K562 (cell line): ENCODE measurements around the gene ATP9B. TPM values are rescaled to one million over a fixed set of nuclear protein-coding genes. Genes with fewer than 3 reads are reported as not detected.

Experiments
- ATAC-seq: fragments of 200-7000 bp; cut with Tn5 transposase; 3 replicates; pipeline ENCODE4 v1.9.1; 2020; ENCODE audit warnings: moderate library complexity
- BruUV-seq: library from RNA; stranded (reverse); fragments of 400-500 nt; replicated peaks from 2 replicates; lab custom pipeline; 2021; lab: Mats Ljungman, UMichigan
- CTCF ChIA-PET: fragments of 300-600 bp; formaldehyde crosslinking; extraction: SDS; loops from one replicate; lab custom pipeline; 2021; ENCODE audit warnings: low intra/inter-chr PET ratio; lab: Yijun Ruan, JAX
- POLR2A ChIA-PET: fragments of 300-600, 350-650 bp; sonication (Branson Sonifier 250); formaldehyde crosslinking; extraction: SDS; loops from one replicate; lab custom pipeline; 2021; ENCODE audit warnings: antibody characterized with exemption, inconsistent platforms; lab: Yijun Ruan, JAX
- DNase-seq, 4 experiments: peaks; one replicate each; pipeline versions ENCODE4 v3.0.0 to v3.0.0-alpha.2; 2011 to 2018; ENCODE audit warnings: low spot score in 3 of 4, mixed read lengths in 3 of 4; ENCODE audit errors: extremely low read depth in 1 of 4
- FAIRE-seq: peaks from 2 replicates; lab custom pipeline; 2011; peaks lifted over from hg19 to GRCh38; lab: Jason Lieb, UNC
- H2AFZ ChIP-seq: 2 replicates; pipeline ENCODE4 v1.6.0; 2011; ENCODE audit warnings: low read depth, low read length, control low read depth, inconsistent platforms
- H3K27ac ChIP-seq: fragments of 200-600 bp; 3 replicates; pipeline ENCODE4 v1.8.0; 2011; ENCODE audit warnings: low read depth, mild to moderate bottlenecking, control low read depth, inconsistent platforms, low read length, moderate library complexity, mixed read lengths; ENCODE audit errors: extremely low read depth
- H3K27me3 ChIP-seq, 2 experiments: fragments of 300-600 bp in 1 of 2; 2 replicates in 1 of 2; 3 replicates in 1 of 2; pipeline versions ENCODE4 v1.6.0 to v1.8.0; 2011; ENCODE audit warnings: inconsistent platforms in 2 of 2, low read length in 2 of 2, mild to moderate bottlenecking in 1 of 2, mixed read lengths in 1 of 2, moderate library complexity in 1 of 2; ENCODE audit not compliant: control insufficient read depth in 2 of 2, insufficient read depth in 2 of 2
- H3K36me3 ChIP-seq: fragments of 300-600 bp; 3 replicates; pipeline ENCODE4 v1.8.0; 2011; ENCODE audit warnings: mild to moderate bottlenecking, low read length, inconsistent platforms; ENCODE audit not compliant: control insufficient read depth, insufficient read depth
- H3K4me1 ChIP-seq, 2 experiments: fragments of 200-600 bp in 1 of 2; replicated peaks in 1 of 2; 2 replicates in 1 of 2; 3 replicates in 1 of 2; pipeline versions ENCODE4 v1.5.1 to v1.8.0; 2011; ENCODE audit warnings: inconsistent platforms in 2 of 2, low read length in 2 of 2, mild to moderate bottlenecking in 1 of 2, mixed read lengths in 1 of 2, moderate library complexity in 1 of 2; ENCODE audit not compliant: control insufficient read depth in 2 of 2, insufficient read depth in 2 of 2
- H3K4me2 ChIP-seq: 2 replicates; pipeline ENCODE4 v1.6.1; 2011; ENCODE audit warnings: low read length, control low read depth, inconsistent platforms, mixed read lengths; ENCODE audit not compliant: insufficient read depth
- H3K4me3 ChIP-seq: fragments of 200-600 bp; sonication (generic), shearing (Covaris generic); 2 replicates; pipeline ENCODE4 v1.5.1; 2016; ENCODE audit warnings: control low read depth, inconsistent platforms
- H3K79me2 ChIP-seq: fragments of 200-600 bp; 3 replicates; pipeline ENCODE4 v1.8.0; 2011; ENCODE audit warnings: low read length, inconsistent platforms; ENCODE audit not compliant: control insufficient read depth, insufficient read depth
- H3K9ac ChIP-seq, 2 experiments: 2 replicates each; pipeline versions ENCODE4 v1.6.0 to v1.6.1; 2011; ENCODE audit warnings: low read depth in 2 of 2, low read length in 2 of 2, control low read depth in 1 of 2, inconsistent platforms in 1 of 2, mild to moderate bottlenecking in 1 of 2, mixed read lengths in 1 of 2; ENCODE audit not compliant: insufficient read depth in 1 of 2
- H3K9me1 ChIP-seq: one replicate; pipeline ENCODE4 v1.6.0; 2011; ENCODE audit warnings: inconsistent platforms, mild to moderate bottlenecking, low read length, moderate library complexity; ENCODE audit not compliant: control insufficient read depth, insufficient read depth
- H3K9me3 ChIP-seq: replicated peaks from 2 replicates; pipeline ENCODE4 v1.5.1; 2011; ENCODE audit warnings: low read depth, low read length, inconsistent platforms; ENCODE audit not compliant: control insufficient read depth, insufficient read depth
- H4K20me1 ChIP-seq: replicated peaks from 2 replicates; pipeline ENCODE4 v1.6.1; 2011; ENCODE audit warnings: low read length, inconsistent platforms, mixed read lengths; ENCODE audit not compliant: control insufficient read depth, insufficient read depth
- ARID3B ChIP-seq: fragments of 250-450 bp; sonication (Bioruptor Pico); IDR thresholded peaks from 2 replicates; pipeline ENCODE4 v1.4.0; 2020; ENCODE audit warnings: borderline replicate concordance
- ETS2 ChIP-seq: IDR thresholded peaks from 2 replicates; pipeline ENCODE4 v1.6.1; 2016; ENCODE audit warnings: borderline replicate concordance, missing genetic modification characterization, mild to moderate bottlenecking, moderate library complexity, missing compliant biosample characterization; ENCODE audit not compliant: poor library complexity, severe bottlenecking
- FOXP1 ChIP-seq: sonication (generic); formaldehyde crosslinking; IDR thresholded peaks from 2 replicates; pipeline ENCODE4 v1.8.0; 2022; ENCODE audit warnings: mild to moderate bottlenecking, missing genetic modification reagents
- GTF2F1 ChIP-seq: IDR thresholded peaks from 2 replicates; pipeline ENCODE4 v1.6.1; 2011; ENCODE audit warnings: low read depth, low read length, improper control_type of control experiment
- HIVEP1 ChIP-seq: fragments of 250-450 bp; sonication (Bioruptor Pico); IDR thresholded peaks from 2 replicates; pipeline ENCODE4 v1.4.0; 2020; ENCODE audit warnings: mild to moderate bottlenecking
- KLF13 ChIP-seq: fragments of 450-650 bp; IDR thresholded peaks from 2 replicates; pipeline ENCODE4 v1.6.1; 2016; ENCODE audit warnings: missing genetic modification characterization, low read depth, mild to moderate bottlenecking, missing compliant biosample characterization, moderate library complexity, borderline replicate concordance
- NCOR1 ChIP-seq: fragments of 450-650 bp; IDR thresholded peaks from 2 replicates; pipeline ENCODE4 v1.6.1; 2016; ENCODE audit warnings: mild to moderate bottlenecking, moderate library complexity
- POLR2B ChIP-seq: fragments of 450-650 bp; IDR thresholded peaks from 2 replicates; pipeline ENCODE4 v1.6.1; 2018; ENCODE audit warnings: low read depth; ENCODE audit not compliant: partially characterized antibody
- SAP30 ChIP-seq: fragments of 200-600 bp; sonication (generic); IDR thresholded peaks from 2 replicates; pipeline ENCODE4 v1.6.1; 2012; ENCODE audit warnings: borderline replicate concordance, low read depth, mild to moderate bottlenecking, moderate library complexity, low read length, control low read depth, inconsistent platforms; ENCODE audit not compliant: insufficient read depth, poor library complexity, severe bottlenecking
- SIN3B ChIP-seq: fragments of 450-650 bp; IDR thresholded peaks from 2 replicates; pipeline ENCODE4 v1.6.1; 2017; ENCODE audit warnings: low read depth, mild to moderate bottlenecking, moderate library complexity
- SP2 ChIP-seq: IDR thresholded peaks from 2 replicates; pipeline ENCODE4 v1.6.1; 2011; ENCODE audit warnings: mild to moderate bottlenecking, low read depth, low read length, moderate library complexity; ENCODE audit not compliant: poor library complexity, severe bottlenecking; ENCODE audit errors: extremely low read depth
- SPI1 ChIP-seq: IDR thresholded peaks from 2 replicates; pipeline ENCODE4 v1.6.1; 2011; ENCODE audit warnings: low read depth, low read length, control low read depth, borderline replicate concordance
- SRF ChIP-seq, 2 experiments: fragments of 250-450, 450-650 bp in 1 of 2; sonication (Bioruptor Pico) in 1 of 2; sonication (generic) in 1 of 2; formaldehyde crosslinking; IDR thresholded peaks; 2 replicates each; pipeline versions ENCODE4 v1.5.0 to v1.5.1; 2020 to 2022; ENCODE audit warnings: mild to moderate bottlenecking in 1 of 2, missing genetic modification reagents in 1 of 2
- YBX1 ChIP-seq: fragments of 450-650 bp; IDR thresholded peaks from 2 replicates; pipeline ENCODE4 v1.7.1; 2016; ENCODE audit warnings: mild to moderate bottlenecking
- ZNF277 ChIP-seq: fragments of 250-450 bp; sonication (Bioruptor Pico); IDR thresholded peaks from 2 replicates; pipeline ENCODE4 v1.8.0; 2022; ENCODE audit warnings: inconsistent platforms, mild to moderate bottlenecking, moderate library complexity, borderline replicate concordance
- ZNF512 ChIP-seq: IDR thresholded peaks from 2 replicates; pipeline ENCODE4 v1.6.1; 2016; ENCODE audit warnings: missing genetic modification characterization, missing compliant biosample characterization
- WGBS: fragments of 100-300 bp; shearing (Covaris generic); methylation state at CpG from one replicate; pipeline ENCODE4 v1.1.6; 2016; ENCODE audit warnings: low coverage, mixed read lengths; ENCODE audit not compliant: insufficient coverage; ENCODE audit errors: missing lambda C conversion rate; 5-methylcytosine and 5-hydroxymethylcytosine counted together
- in situ Hi-C: fragments of 300-500 bp; cut with MboI; formaldehyde crosslinking; loops from 4 replicates; pipeline ENCODE4 v1.15.0; 2018; ENCODE audit warnings: inconsistent platforms, mixed read lengths
- intact Hi-C: fragments of 100-400 bp; cut with micrococcal nuclease; formaldehyde crosslinking; loops from 2 replicates; pipeline ENCODE4 v1.14.2; 2022
- polyA plus RNA-seq, 8 experiments: library from polyadenylated mRNA; depleted of rRNA in 4 of 8; stranded (reverse) in 5 of 8; unstranded in 3 of 8; fragments of >200 nt; fragmentation: Nextera tagmentation in 2 of 8; fragmentation: Illumina TruSeq in 1 of 8; extraction: Ambion mirVana in 2 of 8; extraction: Trizol in 1 of 8; gene quantifications; 2 replicates each; pipeline versions ENCODE4 v1.2.1 to v1.2.3, GENCODE V29; 2011 to 2014; ENCODE audit warnings: inconsistent platforms in 1 of 8, missing spikeins in 1 of 8
- total RNA-seq, 7 experiments: library from RNA; depleted of rRNA in 6 of 7; stranded (reverse); fragments of >200 nt in 6 of 7; fragmentation: Illumina TruSeq in 2 of 7; extraction: Trizol in 2 of 7; gene quantifications; 2 replicates each; pipeline versions ENCODE4 v1.2.1 to v1.2.3, GENCODE V29; 2011 to 2021; ENCODE audit warnings: low replicate concordance in 1 of 7

ATP9B gene
- total and polyA plus RNA-seq, 9 of the 15 experiments (the other 6 are each of a cell fraction or from before 2014, with no cell fraction given), result 0.66 to 13.2 (median 7.9) TPM

- DNase-seq (no peak), ATAC-seq (no peak), FAIRE-seq (no peak)
- no peak overlapping the region for H2AFZ ChIP-seq
- H3K4me1 ChIP-seq, result no peaks in the 10 kb centered on the region
- WGBS, result 0% methylated on average over 5 of the region's 7 CpGs
- no peaks in the 10 kb centered on the region for H3K9me1 ChIP-seq
- CTCF ChIA-PET, result no interaction called here
- no peaks in the 10 kb centered on the region for H4K20me1 ChIP-seq
- no peak overlapping the region for H3K4me3 ChIP-seq
- peaks cover 7 to 53% of the 10 kb centered on the region in 2 experiments; a peak in 3 of 5 replicates for H3K27me3 ChIP-seq
- no TSS peak for BruUV-seq
- H3K79me2 ChIP-seq, result no peaks in the 10 kb centered on the region
- in situ Hi-C loops (no loop called here), intact Hi-C loops (no loop called here)
- no peaks in the 10 kb centered on the region for H3K9me3 ChIP-seq
- no peak overlapping the region for H3K9ac ChIP-seq
- TF ChIP-seq ETS2 (tag) (no peak), GTF2F1 (no peak), FOXP1 (CRISPR knock-in tag) (no peak), YBX1 (no peak), ARID3B (CRISPR knock-in tag) (no peak), SPI1 (no peak), NCOR1 (no peak), ZNF277 (CRISPR knock-in tag) (no peak), SRF (CRISPR knock-in tag; IDR thresholded peaks at IDR 0.05) (no peak), HIVEP1 (no peak), SIN3B (no peak), POLR2B (no peak), SAP30 (no peak), ZNF512 (tag) (no peak), KLF13 (tag) (no peak), SP2 (no peak)
- H3K27ac ChIP-seq, result no peak overlapping the region
- no peaks in the 10 kb centered on the region for H3K36me3 ChIP-seq
- H3K4me2 ChIP-seq, result no peak overlapping the region
- POLR2A ChIA-PET, result interaction anchor here (1.2 kb wide), 1 partner anchor 9 kb away, joined by 4 read pairs; no protein-coding TSS in a partner anchor
Observed at GRCh38 chr18:79019881-79020280, 49.3 kb upstream of the ATP9B start.
